ENCODE data around the gene PEAK1.

DNA sequence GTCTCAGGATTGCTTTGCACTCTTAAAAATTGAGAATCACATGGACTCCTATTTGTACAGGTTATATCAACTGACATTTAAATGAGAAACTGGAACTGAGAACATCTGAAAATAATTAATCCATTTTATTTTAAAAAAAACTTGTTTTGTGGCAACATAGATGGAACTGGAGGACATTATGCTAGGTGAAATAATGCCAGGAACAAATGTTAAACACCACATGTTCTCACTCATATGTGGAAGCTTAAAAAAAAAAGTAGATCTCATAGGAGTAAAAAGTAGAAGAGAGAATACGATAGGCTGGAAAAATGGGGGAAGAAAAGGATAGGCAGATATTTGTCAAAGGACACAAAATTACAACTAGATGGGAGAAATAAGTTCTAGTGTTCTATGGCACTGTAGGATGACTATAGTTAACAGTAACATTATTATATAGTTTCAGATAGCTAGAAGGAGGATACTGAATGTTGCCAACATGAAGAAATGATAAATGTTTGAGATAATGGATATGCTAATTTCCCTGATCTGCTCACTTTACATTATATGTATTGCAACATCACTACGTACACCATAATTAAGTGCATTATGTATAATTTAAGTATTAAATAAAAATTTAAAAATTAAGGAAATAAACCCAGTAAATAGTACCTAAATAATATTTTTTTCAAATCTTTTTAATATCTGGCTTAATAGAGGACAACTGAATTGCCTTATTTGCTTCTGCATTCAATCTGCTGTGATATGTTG is 248.5 kb downstream of the PEAK1 start:
- TF ChIP-seq, protein P1, sequence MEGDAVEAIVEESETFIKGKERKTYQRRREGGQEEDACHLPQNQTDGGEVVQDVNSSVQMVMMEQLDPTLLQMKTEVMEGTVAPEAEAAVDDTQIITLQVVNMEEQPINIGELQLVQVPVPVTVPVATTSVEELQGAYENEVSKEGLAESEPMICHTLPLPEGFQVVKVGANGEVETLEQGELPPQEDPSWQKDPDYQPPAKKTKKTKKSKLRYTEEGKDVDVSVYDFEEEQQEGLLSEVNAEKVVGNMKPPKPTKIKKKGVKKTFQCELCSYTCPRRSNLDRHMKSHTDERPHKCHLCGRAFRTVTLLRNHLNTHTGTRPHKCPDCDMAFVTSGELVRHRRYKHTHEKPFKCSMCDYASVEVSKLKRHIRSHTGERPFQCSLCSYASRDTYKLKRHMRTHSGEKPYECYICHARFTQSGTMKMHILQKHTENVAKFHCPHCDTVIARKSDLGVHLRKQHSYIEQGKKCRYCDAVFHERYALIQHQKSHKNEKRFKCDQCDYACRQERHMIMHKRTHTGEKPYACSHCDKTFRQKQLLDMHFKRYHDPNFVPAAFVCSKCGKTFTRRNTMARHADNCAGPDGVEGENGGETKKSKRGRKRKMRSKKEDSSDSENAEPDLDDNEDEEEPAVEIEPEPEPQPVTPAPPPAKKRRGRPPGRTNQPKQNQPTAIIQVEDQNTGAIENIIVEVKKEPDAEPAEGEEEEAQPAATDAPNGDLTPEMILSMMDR (IDR thresholded peaks at IDR 0.05; ENCODE audit: insufficient read depth, low read length, poor library complexity, severe bottlenecking) = no peak
- no peak for TF ChIP-seq EZH2phosphoT487 (conservative IDR thresholded peaks at IDR 0.05; ENCODE audit: low read length)

All from SU-DHL-6 (cell line).